Measurements from ENCODE around the gene IL32.

DNA sequence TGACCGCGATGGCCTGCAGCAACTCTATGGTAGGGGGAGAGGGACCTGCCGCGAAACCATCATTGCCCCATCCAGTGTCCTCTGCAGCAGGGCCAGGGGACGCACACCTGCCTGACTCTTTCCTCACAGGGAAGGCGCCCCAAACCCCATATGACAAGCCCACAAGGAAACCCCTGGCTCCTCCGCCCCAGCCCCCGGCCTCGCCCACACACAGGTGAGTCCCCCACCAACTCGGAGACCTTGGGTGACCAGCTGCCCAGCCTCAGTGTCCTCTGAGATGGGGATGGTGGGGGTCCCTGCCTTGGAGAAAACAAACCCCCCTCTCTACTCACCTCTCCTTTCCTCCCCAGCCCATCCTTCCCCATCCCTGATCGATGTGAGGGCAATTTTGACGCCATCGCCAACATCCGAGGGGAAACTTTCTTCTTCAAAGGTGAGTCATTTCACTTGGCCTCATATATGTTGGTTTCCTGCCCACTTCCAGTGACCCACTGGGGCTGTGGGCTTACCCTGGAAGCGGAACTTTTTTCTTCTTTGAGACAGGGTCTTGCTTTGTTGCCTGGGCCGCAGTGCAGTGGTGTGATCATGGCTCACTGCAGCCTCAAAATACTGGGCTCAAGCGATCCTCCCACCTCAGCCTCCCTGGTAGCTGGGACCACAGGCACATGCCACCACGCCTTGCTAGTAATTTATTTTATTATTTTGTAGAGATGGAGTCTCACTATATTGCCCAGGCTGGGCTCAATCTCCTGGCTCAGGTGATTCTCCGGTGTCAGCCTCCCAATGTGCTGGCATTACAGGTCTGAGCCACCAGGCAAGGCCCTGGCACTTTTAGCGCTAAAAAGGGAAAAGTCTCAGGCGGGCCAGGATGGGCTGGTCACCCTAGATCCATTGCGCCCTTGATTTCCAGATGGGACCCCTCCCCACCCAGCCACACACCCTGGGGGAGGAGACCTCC is 8.0 kb upstream of the IL32 start:
- TF ChIP-seq CTCF (conservative IDR thresholded peaks at IDR 0.05; ENCODE audit: low read depth, low read length) (no peak), SMC3 (IDR thresholded peaks at IDR 0.05; ENCODE audit: low read depth, low read length) (no peak), RAD21 (IDR thresholded peaks at IDR 0.05; ENCODE audit: low read length) (no peak), FOS (IDR thresholded peaks at IDR 0.05; ENCODE audit: low read depth, low read length) (no peak), BHLHE40 (IDR thresholded peaks at IDR 0.05; ENCODE audit: low read depth, low read length) (no peak), ELK1 (IDR thresholded peaks at IDR 0.05; ENCODE audit: borderline replicate concordance, low read depth, low read length) (no peak), RFX5 (IDR thresholded peaks at IDR 0.05; ENCODE audit: low read depth, low read length) (no peak), POLR2A (IDR thresholded peaks at IDR 0.05; ENCODE audit: low read depth, low read length) (no peak), MAZ (IDR thresholded peaks at IDR 0.05; ENCODE audit: borderline replicate concordance, low read depth, low read length) (no peak), MAFK (IDR thresholded peaks at IDR 0.05; ENCODE audit: low read depth, low read length) (no peak), CEBPB (IDR thresholded peaks at IDR 0.05; ENCODE audit: low read depth, low read length) (no peak), USF2 (IDR thresholded peaks at IDR 0.05; ENCODE audit: low read depth, low read length) (no peak), MXI1 (IDR thresholded peaks at IDR 0.05; ENCODE audit: borderline replicate concordance, low read depth, low read length) (no peak)

All from IMR-90 (cell line).